H54 (cell line): ENCODE results near the gene BTG4.

Source experiments
- DNase-seq: peaks from one replicate; pipeline ENCODE4 v3.0.0; 2011; ENCODE audit warnings: low spot score, mixed read lengths; ENCODE audit not compliant: insufficient read length
- FAIRE-seq: peaks from 3 replicates; lab custom pipeline; 2011; peaks lifted over from hg19 to GRCh38; lab: Jason Lieb, UNC
- POLR2A ChIP-seq: IDR thresholded peaks from 2 replicates; pipeline ENCODE4 v1.6.1; 2011; ENCODE audit warnings: low read depth, mild to moderate bottlenecking, low read length

The BTG4 gene

GRCh38 chr11:111461460-111462235 lies 50.5 kb downstream of the BTG4 start:
- TF ChIP-seq POLR2A, result no peak
- DNase-seq (no peak), FAIRE-seq (no peak)

- DNase-seq (no peak), FAIRE-seq (no peak)
- no peak for TF ChIP-seq POLR2A
Observed at GRCh38 chr11:111460856-111461255, 51.3 kb downstream of the BTG4 start.

- no peak for TF ChIP-seq POLR2A
- FAIRE-seq (no peak), DNase-seq (no peak)
Observed at GRCh38 chr11:111460340-111460739, 51.8 kb downstream of the BTG4 start.

- DNase-seq, result no peak
- no peak for FAIRE-seq
- TF ChIP-seq POLR2A, result no peak
Observed at GRCh38 chr11:111459506-111460270, 52.5 kb downstream of the BTG4 start.

- FAIRE-seq (no peak), DNase-seq (no peak)
- no peak for TF ChIP-seq POLR2A
Observed at GRCh38 chr11:111457731-111458368, 54.3 kb downstream of the BTG4 start.

- DNase-seq (no peak), FAIRE-seq (no peak)
- TF ChIP-seq POLR2A, result no peak
Observed at GRCh38 chr11:111456859-111457730, 55.1 kb downstream of the BTG4 start.

- no peak for FAIRE-seq
- no peak for TF ChIP-seq POLR2A
- DNase-seq, result no peak
Observed at GRCh38 chr11:111456086-111456858, 55.9 kb downstream of the BTG4 start.

GRCh38 chr11:111455291-111456085 lies 56.7 kb downstream of the BTG4 start:
- DNase-seq, result no peak
- no peak for FAIRE-seq
- no peak for TF ChIP-seq POLR2A

GRCh38 chr11:111454561-111455192 lies 57.5 kb downstream of the BTG4 start:
- no peak for TF ChIP-seq POLR2A
- FAIRE-seq (no peak), DNase-seq (peak; percentile 49)

- no peak for TF ChIP-seq POLR2A
- DNase-seq (no peak), FAIRE-seq (no peak)
Observed at GRCh38 chr11:111452817-111453552, 59.2 kb downstream of the BTG4 start.

GRCh38 chr11:111452146-111452545 lies 60.0 kb downstream of the BTG4 start:
- TF ChIP-seq POLR2A, result no peak
- DNase-seq (no peak), FAIRE-seq (no peak)
